Liver (tissue), 3 donors: ENCODE results near the gene ITPK1.

Experiments
- EGR1 ChIP-seq, 2 donors: IDR thresholded peaks; 2 replicates each; pipeline ENCODE4 v1.6.1; 2016 to 2018; ENCODE audit warnings: antibody characterized with exemption in 2 of 2, low read depth in 2 of 2
- GABPA ChIP-seq, 2 donors: IDR thresholded peaks in 1 of 2; conservative IDR thresholded peaks in 1 of 2; 2 replicates each; pipeline ENCODE4 v1.6.1; 2016; ENCODE audit warnings: antibody characterized with exemption in 2 of 2, mild to moderate bottlenecking in 1 of 2, moderate library complexity in 1 of 2
- JUND ChIP-seq, 2 donors: IDR thresholded peaks; 2 replicates each; pipeline ENCODE4 v1.6.1; 2016; ENCODE audit warnings: antibody characterized with exemption in 2 of 2
- RAD21 ChIP-seq, 2 donors: IDR thresholded peaks; 2 replicates each; pipeline ENCODE4 v1.6.1; 2016; ENCODE audit warnings: antibody characterized with exemption in 2 of 2, mild to moderate bottlenecking in 2 of 2
- RXRA ChIP-seq, 2 donors: IDR thresholded peaks; 2 replicates each; pipeline ENCODE4 v1.6.1; 2017 to 2018; ENCODE audit warnings: antibody characterized with exemption in 2 of 2, mild to moderate bottlenecking in 1 of 2
- SP1 ChIP-seq: IDR thresholded peaks from 2 replicates; pipeline ENCODE4 v1.6.1; 2018; ENCODE audit warnings: antibody characterized with exemption, mild to moderate bottlenecking
- TAF1 ChIP-seq: conservative IDR thresholded peaks from 2 replicates; pipeline ENCODE4 v1.6.1; 2016; ENCODE audit warnings: antibody characterized with exemption, mild to moderate bottlenecking
- YY1 ChIP-seq: IDR thresholded peaks from 2 replicates; pipeline ENCODE4 v1.6.1; 2016; ENCODE audit warnings: antibody characterized with exemption, mild to moderate bottlenecking
- TF ChIP-seq, protein P1 (sequence below): fragments of 150-350 bp; IDR thresholded peaks from 2 replicates; pipeline ENCODE4 v1.5.1; 2017; ENCODE audit warnings: improper control_type of control experiment, low read depth, low read length; ENCODE audit not compliant: missing input control
- TF ChIP-seq, protein P2 (sequence below): IDR thresholded peaks from 2 replicates; pipeline ENCODE4 v1.6.1; 2016; ENCODE audit warnings: antibody characterized with exemption
- TF ChIP-seq, protein P3 (sequence below): IDR thresholded peaks from 2 replicates; pipeline ENCODE4 v1.6.1; 2016; ENCODE audit warnings: antibody characterized with exemption
- TF ChIP-seq, protein P4 (sequence below): IDR thresholded peaks from 2 replicates; pipeline ENCODE4 v1.6.1; 2016; ENCODE audit warnings: antibody characterized with exemption
- TF ChIP-seq, protein P5 (sequence below): IDR thresholded peaks from 2 replicates; pipeline ENCODE4 v1.6.1; 2016; ENCODE audit warnings: antibody characterized with exemption, mild to moderate bottlenecking
- donor health status: healthy.
- donor health status: healthy.

DNA sequence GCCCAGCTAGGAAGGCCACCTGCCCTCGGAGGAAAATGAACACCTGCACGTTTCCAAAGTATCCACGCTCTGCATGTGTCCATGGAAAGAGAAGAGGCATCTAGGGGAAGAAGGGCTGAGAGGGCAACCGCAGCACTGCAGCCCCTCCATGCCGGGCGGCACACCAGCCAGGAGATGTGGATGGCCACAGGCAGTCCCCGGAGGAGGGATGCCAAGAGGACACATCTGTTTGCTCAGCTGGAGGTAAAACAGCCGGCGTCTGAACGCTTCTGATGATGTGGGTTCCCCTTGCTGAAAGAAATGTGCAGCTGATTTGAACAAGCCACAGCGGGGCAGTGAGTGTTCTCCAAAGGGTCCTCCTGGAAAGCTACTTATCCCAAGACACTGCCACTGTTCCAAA is 158.8 kb downstream of the ITPK1 start:
- TF ChIP-seq TAF1 = no peak
- TF ChIP-seq, protein P1, sequence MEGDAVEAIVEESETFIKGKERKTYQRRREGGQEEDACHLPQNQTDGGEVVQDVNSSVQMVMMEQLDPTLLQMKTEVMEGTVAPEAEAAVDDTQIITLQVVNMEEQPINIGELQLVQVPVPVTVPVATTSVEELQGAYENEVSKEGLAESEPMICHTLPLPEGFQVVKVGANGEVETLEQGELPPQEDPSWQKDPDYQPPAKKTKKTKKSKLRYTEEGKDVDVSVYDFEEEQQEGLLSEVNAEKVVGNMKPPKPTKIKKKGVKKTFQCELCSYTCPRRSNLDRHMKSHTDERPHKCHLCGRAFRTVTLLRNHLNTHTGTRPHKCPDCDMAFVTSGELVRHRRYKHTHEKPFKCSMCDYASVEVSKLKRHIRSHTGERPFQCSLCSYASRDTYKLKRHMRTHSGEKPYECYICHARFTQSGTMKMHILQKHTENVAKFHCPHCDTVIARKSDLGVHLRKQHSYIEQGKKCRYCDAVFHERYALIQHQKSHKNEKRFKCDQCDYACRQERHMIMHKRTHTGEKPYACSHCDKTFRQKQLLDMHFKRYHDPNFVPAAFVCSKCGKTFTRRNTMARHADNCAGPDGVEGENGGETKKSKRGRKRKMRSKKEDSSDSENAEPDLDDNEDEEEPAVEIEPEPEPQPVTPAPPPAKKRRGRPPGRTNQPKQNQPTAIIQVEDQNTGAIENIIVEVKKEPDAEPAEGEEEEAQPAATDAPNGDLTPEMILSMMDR = no peak
- TF ChIP-seq, protein P2, sequence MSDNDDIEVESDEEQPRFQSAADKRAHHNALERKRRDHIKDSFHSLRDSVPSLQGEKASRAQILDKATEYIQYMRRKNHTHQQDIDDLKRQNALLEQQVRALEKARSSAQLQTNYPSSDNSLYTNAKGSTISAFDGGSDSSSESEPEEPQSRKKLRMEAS = no peak
- TF ChIP-seq, protein P3, sequence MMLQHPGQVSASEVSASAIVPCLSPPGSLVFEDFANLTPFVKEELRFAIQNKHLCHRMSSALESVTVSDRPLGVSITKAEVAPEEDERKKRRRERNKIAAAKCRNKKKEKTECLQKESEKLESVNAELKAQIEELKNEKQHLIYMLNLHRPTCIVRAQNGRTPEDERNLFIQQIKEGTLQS = no peak
- TF ChIP-seq YY1 = no peak
- no peak for TF ChIP-seq EGR1 (IDR thresholded peaks at IDR 0.05; ENCODE audit: low read depth in 2 of 2)
- TF ChIP-seq, protein P4, sequence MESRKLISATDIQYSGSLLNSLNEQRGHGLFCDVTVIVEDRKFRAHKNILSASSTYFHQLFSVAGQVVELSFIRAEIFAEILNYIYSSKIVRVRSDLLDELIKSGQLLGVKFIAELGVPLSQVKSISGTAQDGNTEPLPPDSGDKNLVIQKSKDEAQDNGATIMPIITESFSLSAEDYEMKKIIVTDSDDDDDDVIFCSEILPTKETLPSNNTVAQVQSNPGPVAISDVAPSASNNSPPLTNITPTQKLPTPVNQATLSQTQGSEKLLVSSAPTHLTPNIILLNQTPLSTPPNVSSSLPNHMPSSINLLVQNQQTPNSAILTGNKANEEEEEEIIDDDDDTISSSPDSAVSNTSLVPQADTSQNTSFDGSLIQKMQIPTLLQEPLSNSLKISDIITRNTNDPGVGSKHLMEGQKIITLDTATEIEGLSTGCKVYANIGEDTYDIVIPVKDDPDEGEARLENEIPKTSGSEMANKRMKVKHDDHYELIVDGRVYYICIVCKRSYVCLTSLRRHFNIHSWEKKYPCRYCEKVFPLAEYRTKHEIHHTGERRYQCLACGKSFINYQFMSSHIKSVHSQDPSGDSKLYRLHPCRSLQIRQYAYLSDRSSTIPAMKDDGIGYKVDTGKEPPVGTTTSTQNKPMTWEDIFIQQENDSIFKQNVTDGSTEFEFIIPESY = no peak
- TF ChIP-seq RAD21 (IDR thresholded peaks at IDR 0.05) = no peak
- no peak for TF ChIP-seq RXRA (IDR thresholded peaks at IDR 0.05)
- TF ChIP-seq, protein P5, sequence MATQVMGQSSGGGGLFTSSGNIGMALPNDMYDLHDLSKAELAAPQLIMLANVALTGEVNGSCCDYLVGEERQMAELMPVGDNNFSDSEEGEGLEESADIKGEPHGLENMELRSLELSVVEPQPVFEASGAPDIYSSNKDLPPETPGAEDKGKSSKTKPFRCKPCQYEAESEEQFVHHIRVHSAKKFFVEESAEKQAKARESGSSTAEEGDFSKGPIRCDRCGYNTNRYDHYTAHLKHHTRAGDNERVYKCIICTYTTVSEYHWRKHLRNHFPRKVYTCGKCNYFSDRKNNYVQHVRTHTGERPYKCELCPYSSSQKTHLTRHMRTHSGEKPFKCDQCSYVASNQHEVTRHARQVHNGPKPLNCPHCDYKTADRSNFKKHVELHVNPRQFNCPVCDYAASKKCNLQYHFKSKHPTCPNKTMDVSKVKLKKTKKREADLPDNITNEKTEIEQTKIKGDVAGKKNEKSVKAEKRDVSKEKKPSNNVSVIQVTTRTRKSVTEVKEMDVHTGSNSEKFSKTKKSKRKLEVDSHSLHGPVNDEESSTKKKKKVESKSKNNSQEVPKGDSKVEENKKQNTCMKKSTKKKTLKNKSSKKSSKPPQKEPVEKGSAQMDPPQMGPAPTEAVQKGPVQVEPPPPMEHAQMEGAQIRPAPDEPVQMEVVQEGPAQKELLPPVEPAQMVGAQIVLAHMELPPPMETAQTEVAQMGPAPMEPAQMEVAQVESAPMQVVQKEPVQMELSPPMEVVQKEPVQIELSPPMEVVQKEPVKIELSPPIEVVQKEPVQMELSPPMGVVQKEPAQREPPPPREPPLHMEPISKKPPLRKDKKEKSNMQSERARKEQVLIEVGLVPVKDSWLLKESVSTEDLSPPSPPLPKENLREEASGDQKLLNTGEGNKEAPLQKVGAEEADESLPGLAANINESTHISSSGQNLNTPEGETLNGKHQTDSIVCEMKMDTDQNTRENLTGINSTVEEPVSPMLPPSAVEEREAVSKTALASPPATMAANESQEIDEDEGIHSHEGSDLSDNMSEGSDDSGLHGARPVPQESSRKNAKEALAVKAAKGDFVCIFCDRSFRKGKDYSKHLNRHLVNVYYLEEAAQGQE = no peak
- no peak for TF ChIP-seq GABPA (IDR thresholded peaks at IDR 0.05 in 1 of 2, conservative IDR thresholded peaks at IDR 0.05 in 1 of 2)
- no peak for TF ChIP-seq SP1
- TF ChIP-seq JUND (IDR thresholded peaks at IDR 0.05) = no peak
